ENCODE results near the gene TAX1BP3.

TAX1BP3 gene

DNA sequence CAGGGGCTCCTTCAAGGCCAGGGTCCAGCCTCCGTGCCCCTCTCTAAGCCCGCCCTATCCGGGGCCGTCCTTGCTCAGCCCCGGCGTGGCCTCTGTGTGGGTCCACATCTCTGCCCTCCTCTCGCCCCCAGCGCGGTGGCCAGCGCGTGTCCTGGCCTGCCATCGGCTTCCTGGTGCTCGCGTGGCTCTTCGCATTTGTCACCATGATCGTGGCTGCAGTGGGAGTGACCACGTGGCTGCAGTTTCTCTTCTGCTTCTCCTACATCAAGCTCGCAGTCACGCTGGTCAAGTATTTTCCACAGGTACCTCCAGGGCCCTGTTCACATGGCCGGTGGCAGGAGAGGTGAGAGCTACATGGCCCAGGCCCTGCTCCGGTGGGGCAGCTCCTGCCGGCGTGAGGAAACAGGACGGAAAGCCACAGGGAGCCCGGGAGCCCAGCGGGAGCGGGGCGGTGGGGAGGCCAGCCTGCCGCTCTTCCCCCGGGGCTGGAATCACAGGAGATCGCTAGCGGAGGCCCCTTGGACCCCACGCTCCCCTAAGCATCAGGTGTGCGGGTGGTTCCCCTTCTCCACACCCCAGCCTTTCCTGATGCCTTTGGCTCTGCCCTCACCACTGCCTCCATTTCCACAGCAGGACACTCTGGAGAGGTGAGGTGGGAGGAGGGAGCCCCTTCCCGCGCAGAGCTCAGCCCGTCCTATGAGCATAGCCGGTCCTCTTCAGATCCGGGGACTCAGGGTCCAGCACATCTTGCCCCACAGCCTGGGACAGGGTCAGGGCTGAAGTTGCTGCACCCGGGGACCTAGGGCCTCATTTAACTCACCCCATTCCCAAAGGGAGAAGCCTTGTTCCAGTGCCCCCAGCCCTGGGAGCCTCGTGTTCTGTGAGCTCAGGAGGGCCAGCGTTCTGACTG lies 10.2 kb downstream of the TAX1BP3 start:
- DNase-seq, result no peak

DNA sequence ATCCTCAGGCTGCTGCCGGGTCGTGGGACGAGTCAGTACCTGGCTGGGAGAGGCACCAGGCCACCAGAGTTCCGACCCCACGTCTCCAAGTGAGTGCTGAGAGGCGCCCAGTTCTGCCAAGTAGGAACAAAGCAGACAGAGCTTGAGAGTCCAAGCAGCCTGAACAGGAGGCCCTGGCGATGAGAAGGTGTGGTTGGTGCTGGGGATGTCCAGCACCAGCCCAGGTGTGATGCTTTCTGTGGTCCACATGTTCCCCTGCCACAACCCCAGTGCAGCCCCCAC lies 10.8 kb downstream of the TAX1BP3 start:
- DNase-seq, result no peak

- no peak for DNase-seq
These were observed 11.4 kb downstream of the TAX1BP3 start for GRCh38 chr17:3656755-3657587.

DNA sequence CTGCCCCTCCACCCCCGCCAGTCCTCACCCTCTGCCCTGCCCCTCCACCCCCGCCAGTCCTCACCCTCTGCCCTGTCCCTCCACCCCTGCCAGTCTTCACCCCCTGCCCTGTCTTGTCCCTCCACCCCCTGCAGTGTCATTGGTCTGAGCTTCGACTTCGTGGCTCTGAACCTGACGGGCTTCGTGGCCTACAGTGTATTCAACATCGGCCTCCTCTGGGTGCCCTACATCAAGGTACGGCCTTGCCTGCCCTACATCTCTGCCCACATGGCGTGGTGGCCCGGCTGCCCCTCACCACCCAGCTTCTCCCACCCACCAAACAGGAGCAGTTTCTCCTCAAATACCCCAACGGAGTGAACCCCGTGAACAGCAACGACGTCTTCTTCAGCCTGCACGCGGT lies 12.0 kb downstream of the TAX1BP3 start:
- DNase-seq, result no peak

GRCh38 chr17:3655766-3656165 lies 12.6 kb downstream of the TAX1BP3 start:
- DNase-seq, result no peak

DNA sequence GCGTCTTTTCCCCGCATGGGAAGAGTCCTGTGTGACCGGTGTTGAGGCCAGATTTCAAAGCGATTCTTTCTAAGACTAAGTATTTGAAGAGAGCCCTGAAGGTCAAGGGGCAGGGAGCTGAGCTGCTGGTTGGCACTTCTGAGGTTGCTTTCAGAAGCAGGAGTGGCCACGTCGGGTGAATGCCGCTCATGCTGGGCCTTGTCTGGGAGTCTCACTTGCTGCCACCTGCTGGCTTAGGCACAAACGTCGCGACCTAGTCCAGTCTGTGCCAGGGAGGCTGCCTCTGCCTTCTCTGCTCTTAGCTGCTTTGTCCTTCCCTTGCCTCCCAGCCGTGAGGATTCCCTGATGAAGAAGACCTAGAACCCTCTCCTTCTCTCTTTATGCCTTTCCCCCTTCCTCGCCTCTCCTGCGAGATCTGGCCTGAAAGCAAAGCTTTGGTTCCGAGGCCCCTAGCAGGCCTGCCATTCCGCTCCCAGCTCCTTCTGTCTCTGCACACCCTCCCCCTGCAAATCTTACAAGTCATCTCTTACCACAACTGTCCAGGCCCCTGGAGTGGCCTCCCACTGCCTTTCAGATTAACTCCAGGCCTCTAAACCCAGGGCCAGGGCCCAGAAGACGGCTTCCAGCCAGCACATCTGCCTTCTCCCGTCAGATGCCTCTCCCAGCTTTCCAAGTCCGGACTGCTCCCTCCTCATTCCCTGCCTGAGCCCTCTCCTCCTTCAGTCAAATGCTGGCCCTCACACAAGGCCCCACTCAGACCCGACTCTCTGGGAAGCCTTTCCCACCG lies 20.4 kb downstream of the TAX1BP3 start:
- DNase-seq, result peak; percentile 29

GRCh38 chr17:3647251-3647650 lies 21.1 kb downstream of the TAX1BP3 start:
- DNase-seq, result no peak

DNA sequence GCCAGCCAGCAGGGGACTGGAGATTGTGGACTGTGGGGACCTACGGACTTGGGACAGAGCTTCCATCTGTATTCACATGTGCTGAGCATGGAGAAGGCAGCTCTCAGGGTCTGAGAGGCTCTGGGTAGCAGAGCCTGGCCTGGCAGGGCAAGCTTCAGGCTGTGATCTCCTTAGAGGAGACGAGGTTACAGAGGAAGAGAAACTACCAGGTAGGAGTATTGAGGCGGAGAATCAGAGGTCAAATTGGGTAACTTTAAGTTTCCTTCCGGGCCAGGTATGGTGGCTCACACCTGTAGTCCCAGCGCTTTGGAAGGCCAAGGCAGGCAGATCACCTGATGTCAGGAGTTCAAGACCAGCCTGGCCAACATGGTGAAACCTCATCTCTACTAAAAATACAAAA lies 23.1 kb downstream of the TAX1BP3 start:
- no peak for DNase-seq

DNA sequence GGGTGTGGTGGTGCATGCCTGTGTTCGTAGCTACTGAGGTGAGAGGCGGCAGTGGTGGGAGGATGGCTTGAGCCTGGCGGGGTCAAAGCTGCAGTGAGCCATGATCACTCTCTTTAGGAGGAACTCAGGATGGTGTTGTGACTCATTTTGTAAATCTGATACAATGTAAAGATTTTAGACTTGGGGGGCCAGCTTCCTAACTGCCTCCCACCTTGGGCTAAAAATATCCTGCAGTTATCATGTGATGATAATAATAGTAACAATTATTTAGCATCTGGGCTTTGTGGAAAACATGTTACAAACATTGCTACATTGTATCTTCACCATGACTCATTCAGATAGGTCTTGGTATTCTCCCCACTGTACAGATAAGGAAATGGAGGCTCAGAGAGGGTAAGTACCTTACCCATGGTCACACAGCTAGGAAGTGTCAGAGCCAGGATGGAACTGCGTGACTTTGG lies 24.5 kb downstream of the TAX1BP3 start:
- DNase-seq, result no peak

DNA sequence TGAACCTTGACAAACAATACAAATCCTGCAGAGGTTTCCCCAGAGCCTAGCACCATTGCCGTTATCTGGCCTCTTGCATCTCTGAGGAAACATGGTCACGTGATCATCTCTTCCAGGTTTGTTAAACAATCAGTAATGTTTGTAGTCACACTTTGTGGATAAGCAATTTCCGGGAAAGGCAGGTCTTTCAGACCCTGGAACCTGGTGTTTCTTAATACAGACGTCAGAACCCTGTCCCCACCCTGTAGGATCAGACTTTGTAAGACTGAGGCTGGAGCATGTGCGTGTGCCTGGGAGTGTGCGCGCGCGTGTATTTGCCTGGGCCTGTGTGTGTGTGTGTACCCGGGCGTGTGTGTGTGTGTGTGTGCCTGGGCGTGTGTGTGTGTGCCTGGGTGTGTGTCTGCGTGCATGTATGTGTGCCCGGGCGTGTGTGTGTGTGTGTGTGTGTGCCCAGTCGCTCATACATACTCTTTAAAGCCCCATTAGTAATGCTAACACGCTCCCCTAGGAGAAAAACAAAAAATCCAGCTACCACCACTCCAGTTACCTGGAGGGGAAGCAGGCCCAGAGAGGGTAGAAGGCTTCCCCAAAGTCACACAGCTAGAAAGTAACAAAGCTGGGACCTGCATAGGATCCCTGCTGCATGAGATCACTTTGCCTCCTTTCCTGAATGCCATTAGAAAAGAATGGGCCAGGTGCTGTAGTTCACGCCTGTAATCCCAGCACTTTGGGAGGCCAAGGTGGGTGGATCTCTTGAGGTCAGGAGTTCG lies 26.5 kb downstream of the TAX1BP3 start:
- DNase-seq, result no peak

DNA sequence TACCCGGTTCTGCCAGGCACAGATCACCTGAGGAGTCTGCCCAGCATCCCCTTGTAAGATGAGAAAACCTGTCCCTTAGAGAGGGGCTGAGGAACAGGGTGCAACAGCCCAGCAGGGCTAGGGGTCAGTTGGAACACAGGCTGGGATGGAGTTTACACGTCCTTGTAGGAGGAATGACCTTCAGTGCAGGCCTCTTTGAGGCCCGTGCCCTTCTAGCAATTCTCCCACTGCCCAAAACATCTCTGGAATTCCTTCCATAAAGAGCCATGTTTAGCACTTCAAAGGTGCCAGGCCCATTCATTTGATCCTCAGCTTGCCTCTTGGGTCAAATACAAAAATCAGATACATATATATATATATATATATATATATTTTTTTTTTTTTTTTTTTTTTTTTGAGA lies 27.4 kb downstream of the TAX1BP3 start:
- no peak for DNase-seq

DNA sequence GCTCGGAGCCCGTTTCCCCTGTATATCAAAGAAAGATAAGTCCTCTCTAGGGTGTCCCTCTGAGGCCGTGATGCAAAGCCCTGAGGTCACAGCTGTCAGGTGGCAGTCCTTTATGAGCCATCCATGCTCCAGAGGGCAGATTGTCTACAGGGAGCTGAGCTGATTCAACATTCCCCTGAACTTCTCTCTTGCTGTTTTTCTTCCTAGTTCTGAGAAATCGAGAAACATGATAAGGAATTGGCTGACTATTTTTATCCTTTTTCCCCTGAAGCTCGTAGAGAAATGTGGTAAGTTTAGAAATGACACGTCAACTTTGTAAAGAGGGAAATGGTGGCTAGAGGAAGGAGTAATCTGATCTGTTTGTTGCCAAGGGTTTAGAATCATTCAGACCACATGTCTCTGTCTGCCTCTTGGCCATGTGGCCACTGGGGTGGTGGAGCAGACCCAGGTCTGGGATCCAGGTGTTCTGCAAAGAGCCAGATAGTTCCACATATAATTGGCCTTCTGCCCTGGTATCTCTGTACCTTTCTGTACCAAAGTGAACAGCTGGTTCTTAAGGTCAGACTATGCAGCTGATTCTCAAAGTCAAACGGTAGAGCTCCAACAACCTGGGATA lies 28.3 kb downstream of the TAX1BP3 start:
- no peak for DNase-seq

GRCh38 chr17:3636908-3637373 lies 31.4 kb downstream of the TAX1BP3 start:
- no peak for DNase-seq

- DNase-seq, result peak; percentile 95
These were observed 32.0 kb downstream of the TAX1BP3 start, which contains the start of the genes CTNS and SHPK for GRCh38 chr17:3636154-3636907. Gene CTNS (plus strand): TSS chr17:3636760. CDS start chr17:3640207, 3,447 bp downstream. Gene SHPK (minus strand): TSS chr17:3636250. CDS start chr17:3636219, 31 bp downstream.

GRCh38 chr17:3635474-3636153 lies 32.8 kb downstream of the TAX1BP3 start:
- DNase-seq, result no peak

GRCh38 chr17:3632287-3632686 lies 36.1 kb downstream of the TAX1BP3 start:
- no peak for DNase-seq

DNA sequence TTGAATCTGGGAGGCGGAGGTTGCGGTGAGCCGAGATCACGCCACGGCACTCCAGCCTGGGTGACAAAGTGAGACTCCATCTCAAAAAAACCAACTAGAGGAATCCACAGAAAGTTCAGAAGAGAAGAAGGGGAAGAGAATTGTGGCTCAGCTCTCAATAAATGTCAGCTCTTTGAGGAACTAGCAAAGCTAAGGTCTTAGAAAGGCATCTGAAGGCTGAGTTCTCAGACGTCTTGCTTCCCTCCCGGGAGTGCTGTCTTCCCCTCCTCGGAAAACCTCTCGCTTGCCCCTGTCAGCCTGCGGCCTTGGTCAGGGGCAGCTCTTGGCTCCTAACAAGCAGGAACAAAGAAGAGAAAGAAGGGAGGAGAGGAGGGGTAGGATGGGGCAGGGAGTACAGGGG lies 37.6 kb downstream of the TAX1BP3 start:
- no peak for DNase-seq

DNA sequence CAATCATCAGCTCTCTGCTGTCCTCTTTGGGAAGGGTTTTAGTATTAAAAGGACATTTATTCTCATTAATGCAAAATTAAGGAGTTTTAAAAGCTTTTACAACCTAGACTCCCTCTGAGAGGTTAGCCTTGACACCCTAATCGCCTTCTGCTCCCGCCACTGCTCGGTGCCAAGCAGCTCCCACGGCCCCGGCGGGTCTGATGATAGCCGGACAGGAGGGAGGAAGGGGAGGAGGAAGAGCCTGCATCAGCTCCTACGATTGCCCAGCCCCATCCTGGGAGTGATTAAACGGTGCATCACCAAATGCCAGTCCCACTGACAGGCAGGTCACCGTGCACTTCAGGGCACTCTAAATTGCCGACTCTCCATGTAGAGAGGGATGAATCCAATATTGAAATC lies 40.6 kb downstream of the TAX1BP3 start:
- no peak for DNase-seq

DNA sequence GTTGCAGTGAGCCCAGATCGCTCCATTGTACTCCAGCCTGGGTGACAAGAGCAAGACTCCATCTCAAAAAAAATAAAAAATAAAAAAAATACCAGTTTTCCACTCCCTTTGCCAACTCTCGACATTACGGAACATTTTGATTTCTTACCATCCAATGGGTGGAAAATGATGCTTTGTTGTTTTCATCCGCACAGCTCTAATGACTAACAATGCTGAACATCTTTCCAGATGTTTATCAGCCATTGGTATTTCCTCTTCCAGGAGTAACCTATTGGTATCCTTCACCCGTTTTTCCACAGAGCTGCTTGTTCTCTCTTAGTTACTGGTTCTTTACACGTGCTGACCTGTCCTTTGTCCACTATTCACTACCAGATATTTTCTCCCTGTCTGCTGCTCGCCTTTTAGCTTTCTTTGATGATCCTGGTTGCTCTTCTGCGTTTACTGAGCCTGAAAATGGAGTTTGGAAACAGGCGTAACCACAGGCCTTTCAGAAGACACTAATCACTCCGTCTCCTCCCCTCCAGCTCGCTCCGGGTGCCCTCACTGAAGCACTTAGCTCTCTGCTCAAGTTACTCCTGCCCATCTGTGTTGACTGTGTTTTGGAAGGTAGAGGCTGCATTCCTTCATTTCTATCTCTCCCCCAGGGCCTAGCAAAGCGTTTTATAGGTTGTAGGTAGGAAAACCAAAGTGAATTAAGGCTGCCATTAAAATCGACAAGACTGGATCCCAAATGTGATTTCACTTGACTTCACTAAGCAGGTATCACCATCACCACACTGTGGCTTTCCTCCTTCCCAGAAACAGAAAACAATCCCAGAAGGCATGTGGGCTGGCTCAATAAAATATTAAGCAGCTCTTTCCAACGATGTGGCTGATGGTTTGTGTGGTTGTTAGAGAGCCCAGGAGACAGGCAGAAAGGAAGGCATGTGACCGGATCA lies 41.3 kb downstream of the TAX1BP3 start:
- no peak for DNase-seq

All from CD4-positive, alpha-beta T cell treated with Interleukin-21 for 1 hour (primary cell).